Activated CD8-positive, alpha-beta memory T cell treated with anti-CD3 and anti-CD28 coated beads, Interleukin-2, amount 50 U/mL, for 24 hours (primary cell): Measurements from ENCODE around the gene PTPRS.
"Not testable (repeated sequence)": the region's sequence is repeated elsewhere in the genome, so short reads cannot be mapped to it uniquely, and the experiment has no call there.

ENCODE experiments used
- DNase-seq: peaks from one replicate; pipeline ENCODE4 v3.0.0-alpha.2; 2020; ENCODE audit errors: extremely low read depth

The PTPRS gene

DNA sequence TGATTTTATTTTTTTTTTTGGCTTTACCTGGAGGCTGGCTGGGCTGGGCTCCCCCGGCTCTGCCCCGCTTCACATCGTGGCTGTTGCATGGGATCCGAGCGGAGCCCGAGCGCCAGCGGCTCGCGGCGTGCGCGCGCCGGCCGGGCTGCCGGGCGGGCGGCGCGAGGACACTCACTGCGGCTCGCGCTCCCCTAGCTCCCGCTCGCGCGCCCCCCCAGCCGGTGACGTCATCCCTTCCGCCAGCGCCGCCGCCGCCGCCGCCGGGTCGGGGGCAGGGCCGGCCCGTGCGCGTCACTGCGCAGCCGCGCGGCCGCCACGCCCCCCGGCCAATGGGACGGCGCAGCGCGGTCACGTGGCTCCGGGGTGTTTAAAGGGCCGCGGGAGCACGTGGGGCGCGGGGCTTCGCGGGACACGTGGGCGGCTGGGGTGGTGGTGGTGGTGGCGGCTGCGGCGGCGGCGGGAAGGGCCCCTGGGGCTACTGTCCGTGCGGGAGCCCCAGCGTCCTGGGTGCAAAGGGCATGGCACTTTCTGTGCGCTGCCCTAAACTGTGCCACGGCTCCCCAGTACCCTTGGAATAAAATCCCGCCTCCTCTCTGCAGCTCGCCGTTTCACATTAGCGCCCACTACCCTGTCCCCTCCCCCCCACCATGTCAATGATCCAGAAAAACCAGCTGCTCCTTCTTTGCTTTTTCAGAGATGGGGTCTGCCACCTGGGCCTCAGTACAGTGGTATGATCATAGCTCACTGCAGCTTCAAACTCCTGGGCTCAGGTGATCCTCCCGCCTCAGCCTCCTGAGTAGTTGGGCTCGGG is at the start of gene PTPRS:
PTPRS (minus strand) TSS at position 176 of the 811 bp plus-strand sequence. CDS start 54,672 bp downstream, outside the sequence.
- DNase-seq: no peak

DNA sequence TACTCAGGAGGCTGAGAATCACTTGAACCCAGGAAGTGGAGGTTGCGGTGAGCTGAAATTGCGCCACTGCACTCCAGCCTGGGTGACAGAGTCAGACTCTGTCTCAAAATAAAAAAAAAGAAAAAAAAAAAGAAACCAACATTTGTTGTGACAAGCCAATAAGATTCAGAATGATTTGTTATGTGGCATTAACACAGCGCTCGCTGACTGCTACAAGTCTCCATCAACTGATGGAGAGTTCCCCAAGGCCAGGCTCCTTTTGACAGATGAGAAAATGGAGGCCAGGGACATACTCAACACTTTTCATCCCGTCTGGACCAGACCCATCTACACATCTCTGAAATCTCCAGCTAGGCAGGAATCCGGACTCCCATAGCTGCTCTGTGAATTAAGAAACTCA is 48.7 kb upstream of the PTPRS start:
- DNase-seq: no peak

DNA sequence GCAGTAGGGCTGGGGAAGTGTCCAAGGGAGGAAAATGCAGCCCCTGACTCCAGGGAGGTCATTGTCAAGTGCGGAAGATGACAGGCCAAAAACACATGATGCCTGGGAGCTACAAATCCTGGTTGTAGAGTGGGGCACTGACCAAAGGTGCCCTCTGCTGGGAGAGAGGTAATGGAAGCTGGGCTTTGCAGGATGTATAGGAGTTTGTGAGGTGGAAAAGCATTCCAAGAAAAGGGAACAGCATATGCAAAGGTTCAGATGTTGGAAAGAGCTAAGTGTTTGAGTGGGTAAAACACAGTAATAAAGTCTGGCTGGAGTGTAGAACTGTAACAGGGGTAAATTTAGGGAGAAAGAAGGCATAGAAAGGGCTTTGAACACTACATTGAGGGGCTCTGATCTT is 46.9 kb upstream of the PTPRS start:
- no peak for DNase-seq

DNA sequence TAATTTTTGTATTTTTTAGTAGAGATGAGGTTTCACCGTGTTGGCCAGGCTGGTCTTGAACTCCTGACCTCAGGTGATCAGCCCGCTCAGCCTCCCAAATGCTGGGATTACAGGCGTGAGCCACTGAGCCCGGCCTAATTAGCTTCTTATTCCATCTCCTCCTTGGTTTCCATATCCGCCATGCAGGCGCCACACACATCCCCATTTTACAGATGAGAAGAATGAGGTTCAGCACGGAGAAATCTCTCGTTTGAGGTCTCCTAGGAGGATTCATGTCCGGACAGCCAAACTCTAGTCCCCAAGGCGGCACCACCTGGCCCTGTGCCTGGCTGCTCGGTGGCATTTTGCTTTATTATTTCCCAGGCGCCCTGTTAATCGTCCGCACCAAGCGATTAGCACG is 46.2 kb upstream of the PTPRS start:
- no peak for DNase-seq

DNA sequence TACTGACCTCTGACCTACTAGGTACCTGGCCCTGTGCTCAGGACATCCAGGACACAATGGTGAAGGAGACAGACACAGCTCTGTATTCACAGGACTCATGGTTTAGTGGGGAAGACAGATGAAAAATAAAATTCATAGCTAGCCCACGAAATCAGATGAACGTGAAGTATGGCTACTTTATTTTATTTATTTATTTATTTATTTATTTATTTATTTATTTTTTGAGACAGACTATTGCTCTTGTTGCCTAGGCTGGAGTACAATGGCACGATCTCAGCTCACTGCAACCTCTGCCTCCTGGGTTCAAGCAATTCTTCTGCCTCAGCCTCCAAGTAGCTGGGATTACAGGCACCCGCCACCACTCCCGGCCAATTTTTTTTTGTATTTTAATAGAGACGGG is 40.6 kb upstream of the PTPRS start:
- DNase-seq: not testable (repeated sequence)

DNA sequence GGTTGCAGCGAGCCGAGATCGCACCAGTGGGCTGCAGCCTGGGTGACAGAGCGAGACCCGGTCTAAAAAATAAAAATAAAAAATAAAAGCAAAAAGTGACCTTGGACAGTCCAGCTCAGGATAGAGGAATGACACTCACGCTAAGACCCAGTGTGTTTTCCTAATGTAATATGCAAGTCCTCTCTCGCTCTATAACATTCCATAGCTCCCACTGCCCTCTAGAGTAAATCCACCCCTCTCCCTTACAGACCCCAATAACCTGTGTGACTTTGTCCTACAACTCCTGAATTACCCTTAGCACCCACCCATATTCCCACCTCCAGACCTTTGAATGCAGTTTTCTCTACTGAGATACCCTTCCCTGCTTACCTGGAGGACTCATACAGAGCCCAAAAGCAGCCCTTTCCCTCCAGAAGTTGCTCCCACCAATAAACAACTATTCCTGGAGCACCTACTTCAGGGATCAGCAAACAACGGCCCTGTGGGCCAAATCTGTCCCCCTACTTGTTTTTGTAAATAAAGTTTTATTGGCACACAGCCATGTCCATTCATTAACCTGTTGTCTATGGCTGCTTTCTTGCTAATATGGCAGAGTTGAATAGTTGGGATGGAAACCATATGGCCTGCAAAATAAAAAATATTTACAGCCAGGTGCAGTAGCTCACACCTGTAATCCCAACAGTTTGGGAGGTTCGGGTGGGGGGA is 39.8 kb upstream of the PTPRS start:
- DNase-seq: no peak

DNA sequence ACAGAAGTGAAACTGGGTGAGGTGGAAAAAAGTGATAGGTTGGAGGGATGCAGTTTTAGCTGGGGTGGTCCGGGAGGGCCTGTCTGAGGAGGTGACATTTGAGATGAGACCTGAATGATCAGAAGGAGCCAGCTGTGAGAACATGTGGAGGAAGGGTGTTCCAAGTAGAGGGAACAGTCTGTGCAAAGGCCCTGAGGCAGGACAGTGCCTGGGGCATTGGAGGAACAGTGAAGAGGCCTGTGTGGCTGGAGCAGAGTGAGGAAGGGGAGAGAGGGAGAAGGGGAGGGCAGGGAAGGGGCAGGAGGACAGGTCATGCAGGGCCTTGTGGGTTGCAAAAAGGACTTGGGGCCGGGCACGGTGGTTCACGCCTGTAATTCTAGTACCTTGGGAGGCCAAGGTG is 36.3 kb upstream of the PTPRS start:
- no peak for DNase-seq

DNA sequence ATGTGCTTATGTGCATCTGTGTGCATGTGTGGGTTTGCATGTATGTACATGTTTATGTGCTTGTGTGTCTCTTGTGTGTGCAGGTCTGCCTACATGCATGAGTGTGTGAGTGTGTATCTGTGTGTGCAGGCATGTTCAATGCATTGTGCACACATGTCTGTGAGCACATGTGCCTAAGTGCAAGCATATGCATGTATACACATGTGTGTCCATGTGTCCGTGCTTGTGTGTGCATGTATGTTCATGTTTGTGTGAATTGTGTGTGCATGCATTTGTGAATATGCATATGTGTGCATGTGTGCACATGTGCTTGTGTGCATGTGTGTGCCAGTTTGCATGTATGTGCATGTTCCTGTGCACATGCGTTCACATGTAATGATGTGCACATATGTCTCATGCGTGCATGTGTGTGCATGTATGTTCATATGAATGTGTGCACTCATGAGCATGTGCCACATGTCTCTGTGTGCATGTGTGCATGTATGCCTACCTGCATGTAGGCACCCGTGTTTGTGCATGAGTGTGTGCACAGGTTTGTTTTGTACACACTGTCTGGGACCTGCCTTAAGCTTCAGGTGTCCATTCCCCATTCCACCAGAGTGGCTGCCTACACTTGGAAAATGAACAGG is 32.1 kb upstream of the PTPRS start:
- no peak for DNase-seq

DNA sequence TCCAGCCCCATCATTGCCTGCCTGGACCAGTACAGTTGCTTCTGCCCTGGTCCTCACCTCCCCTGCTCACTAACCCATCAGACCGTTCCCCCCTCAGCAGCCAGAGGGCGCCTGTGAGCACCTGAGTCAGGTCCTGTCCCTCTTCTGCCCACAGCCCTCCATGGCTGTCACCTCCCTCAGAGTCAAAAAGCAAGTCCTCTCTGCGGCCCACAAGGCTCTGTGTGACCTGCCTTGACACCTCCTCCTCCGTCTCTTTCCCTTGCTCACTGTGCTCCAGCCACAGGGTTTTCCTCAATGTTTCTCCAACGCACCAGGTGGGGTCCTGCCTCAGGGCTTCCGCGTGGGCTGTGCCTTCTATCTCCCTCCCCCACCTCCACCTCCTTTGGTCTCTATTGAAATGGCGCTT is 29.4 kb upstream of the PTPRS start:
- DNase-seq: no peak

DNA sequence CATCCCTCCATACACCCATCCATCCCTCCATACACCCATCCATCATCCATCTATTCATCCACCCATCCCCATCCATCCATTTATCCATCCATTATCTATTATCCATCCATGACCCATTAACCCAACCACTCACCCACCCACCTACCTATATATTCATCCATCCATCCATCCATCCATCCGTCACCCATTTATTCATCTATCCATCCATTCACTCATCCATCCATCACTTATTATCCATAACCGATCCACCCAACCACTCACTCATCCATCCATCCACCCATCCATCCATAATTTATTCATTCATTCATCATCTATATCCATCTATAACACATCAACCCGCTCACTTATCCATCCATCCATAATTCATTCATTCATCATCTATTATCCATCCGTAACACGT is 28.7 kb upstream of the PTPRS start:
- no peak for DNase-seq

DNA sequence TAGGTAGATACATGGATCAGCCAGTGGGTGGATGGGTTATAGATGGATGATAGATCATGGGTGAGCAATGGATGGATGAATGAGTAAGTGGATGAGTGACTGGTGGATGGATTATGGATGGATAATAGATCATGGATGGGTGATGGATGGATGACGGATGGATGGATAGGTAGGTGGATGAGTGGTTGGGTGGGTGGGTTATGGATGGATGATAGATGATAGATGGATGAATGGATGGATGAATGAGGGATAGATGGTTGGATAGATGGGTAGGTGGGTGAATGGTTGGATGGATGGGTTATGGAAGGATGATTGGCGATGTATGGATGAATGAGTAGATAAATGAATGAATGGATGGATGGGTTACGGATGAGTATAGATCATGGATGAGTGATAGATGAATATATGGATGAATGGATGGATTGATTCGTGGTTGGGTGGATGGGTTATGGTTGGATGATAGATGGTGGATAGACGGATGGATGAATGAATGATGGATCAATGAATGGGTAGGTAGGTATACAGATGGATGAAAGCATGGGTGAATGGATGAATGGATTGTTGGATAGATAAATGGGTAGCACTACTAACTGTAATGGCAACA is 27.0 kb upstream of the PTPRS start:
- DNase-seq: no peak

DNA sequence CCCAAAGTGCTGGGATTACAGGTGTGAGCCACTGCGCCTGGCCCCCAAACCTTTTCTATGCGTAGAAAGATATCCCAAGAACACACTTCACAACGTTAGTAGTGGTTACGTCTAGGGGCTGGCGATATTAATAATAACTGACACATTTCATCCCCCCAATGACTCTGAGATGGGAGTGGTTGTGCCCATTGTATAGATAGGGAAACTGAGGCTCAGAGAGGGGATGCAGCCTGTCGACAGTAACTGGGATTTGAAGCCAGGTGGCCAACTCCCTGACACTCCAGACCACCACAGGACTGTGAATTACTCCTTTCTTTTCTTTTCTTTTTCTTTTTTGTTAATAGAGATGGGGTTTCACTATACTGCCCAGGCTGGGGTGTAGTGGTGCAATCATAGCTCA is 25.3 kb upstream of the PTPRS start:
- DNase-seq: no peak

DNA sequence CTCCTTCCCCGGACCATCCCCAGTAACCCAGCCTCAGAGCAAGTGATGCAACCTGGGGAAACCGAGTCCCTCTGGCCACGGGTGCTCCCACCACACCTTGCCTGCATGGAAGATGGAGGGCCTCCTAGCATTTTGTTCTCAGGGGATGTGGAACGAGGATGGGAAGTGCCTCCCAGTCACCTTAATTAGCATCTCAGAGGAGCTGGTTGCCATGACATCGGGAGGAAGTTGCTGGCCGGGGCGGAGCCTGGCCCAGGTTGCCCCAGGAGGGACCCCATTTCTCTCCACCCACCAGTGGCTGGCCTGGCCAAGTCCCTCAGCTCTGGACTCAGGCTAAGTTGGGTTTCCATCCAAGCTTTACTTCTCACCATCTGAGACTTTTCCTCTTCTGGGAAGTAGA is 24.1 kb upstream of the PTPRS start:
- DNase-seq: no peak

DNA sequence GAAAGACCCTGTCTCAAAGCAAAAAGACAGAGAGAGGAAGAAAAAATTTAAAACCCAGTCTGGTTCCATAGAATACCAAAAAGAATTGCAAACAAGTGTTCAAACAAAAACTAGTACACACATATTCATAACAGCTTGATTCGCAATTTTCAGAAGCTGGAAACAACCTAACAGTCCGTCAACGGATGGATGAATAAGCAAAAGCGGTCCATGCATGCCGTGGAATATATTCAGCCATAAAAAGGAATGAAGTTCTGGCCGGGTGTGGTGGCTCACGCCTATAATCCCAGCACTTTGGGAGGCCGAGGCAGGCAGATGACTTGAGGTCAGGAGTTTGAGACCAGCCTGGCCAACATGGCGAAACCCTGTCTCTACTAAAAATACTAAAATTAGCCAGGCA is 21.2 kb upstream of the PTPRS start:
- not testable (repeated sequence) for DNase-seq

DNA sequence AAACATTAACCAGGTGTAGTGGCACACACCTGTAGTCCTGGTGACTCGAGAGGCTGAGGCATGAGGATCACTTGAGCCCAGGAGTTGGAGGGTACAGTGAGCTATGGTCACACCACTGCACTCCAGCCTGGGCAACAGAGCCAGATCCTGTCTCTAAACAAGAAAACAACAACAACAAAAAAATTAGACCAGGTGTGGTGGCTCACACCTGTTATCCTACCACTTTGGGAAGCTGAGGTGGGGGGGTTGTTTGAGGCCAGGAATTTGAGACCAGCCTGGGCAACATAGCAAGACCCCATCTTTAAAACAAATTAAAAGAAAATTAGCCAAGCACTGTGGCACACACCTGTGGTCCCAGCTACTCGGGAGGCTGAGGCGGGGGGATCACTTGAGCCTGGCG is 20.8 kb upstream of the PTPRS start:
- no peak for DNase-seq

DNA sequence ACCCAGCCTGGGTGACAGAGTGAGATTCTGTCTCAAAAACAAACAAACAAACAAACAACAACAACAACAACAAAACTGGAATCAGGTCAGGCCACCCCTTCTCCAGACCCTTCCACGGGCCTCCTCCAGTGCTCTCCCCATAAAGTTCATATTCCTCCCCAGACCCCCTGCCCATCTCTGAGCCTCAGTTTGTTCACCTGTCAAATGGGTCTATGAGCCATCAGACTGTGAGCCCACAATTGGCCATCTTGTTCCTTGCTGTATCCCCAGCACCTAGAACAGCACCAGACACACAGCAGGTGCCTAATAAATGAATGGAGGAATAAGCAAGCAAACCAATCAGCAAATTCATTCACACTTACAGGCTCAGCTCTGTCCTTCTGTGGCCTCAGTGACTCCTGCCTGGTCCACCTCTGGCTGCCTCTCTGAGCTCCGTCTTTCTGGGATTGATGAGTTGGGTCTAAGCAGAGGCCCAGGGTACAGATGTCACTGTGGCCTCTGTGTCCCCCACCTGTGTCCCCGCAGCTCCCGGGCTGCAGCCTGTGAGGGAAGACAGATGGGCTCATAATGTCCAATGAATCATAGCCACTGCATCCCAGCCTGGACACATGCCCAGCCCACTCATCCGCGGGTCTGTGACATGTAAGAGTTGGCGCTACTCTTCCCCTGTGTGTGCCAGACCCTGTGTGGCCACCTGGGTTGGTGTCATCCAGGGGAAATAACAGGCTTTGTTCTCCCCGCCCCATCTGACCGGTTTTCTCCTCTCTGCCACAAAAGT is 19.6 kb upstream of the PTPRS start:
- DNase-seq: no peak

DNA sequence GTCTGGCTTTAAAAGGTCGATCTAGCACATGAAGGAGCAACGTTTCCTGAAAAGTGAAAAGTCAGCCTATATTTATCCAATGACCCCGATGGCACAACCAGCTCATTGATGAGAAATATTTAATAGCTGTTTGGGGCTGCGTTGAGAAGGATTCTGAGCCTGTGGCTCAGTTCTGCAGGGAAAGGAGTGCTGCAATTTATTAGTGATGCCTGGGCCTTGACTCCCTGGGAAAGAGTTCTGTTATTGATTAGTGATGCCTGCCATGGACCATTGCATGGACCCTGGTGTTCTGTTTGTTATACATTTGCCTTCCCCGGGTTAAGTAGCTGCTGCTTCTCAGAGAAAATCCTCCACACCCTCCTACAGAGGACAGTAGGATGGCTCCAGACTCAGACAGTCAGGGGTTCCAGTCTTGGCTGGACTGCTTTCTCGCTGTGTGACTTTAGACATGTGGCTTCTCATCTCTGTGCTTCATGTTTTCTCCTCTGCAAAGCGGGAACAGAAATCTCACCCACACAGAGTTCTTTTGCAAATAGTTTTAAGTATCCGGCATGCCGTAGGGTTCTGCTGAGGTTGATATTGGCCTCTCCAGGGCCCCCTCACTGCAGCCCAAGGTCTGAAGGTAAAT is 17.7 kb upstream of the PTPRS start:
- DNase-seq: no peak

DNA sequence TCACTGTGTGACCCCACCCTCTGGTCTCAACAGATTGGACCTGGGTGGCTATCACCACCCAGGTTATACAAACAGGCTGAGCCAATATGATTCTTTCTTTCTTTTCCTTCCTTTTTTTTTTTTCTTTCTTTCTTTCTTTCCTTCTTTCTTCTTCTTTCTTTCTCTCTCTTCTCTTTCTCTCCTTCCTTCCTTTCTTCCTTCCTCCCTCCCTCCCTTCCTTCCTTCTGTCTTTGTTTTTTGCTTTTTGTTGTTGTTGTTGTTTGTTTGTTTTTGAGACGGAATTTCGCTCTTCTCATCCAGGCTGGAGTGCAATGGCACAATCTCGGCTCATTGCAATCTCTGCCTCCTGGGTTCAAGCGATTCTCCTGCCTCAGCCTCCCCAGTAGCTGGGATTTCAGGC is 17.0 kb upstream of the PTPRS start:
- no peak for DNase-seq

DNA sequence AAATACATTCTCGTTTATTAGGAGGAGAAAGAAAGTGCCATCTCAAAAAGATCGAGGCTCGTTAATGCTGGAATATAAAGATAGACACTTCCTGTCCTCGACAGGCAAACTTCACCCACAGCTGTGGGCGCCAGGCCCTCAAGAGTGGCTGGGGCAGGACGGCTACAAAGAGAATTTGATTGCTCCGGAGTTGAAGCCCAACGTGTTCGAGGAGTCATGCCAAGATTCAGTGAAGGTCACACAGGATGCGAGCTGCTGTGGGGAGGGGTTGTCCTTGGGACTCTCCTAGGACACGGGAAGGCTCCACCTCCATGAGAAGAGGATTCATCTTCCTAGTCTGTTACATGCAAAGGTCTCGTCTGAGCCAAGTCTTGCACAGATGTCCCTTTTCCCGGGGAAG is 16.3 kb upstream of the PTPRS start:
- DNase-seq: no peak

DNA sequence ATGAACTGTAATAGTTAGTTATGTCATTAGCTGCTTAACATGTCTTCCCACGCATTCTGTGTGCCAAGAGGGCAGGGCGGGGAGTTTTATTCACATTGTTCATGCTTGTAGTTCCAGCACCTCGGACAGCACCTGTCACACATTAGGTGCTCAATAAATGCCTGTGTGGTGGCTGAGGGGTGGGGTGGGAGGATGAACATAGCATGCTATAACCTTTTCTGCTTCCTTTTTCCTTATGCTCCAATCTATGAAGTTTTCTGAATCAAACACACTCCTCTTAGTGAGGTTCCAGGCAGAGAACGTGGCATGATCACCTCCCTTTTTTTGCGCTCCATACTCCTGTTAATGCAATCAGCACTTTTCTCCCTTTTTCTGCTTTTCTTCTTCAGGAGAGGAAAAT is 15.8 kb upstream of the PTPRS start:
- no peak for DNase-seq

DNA sequence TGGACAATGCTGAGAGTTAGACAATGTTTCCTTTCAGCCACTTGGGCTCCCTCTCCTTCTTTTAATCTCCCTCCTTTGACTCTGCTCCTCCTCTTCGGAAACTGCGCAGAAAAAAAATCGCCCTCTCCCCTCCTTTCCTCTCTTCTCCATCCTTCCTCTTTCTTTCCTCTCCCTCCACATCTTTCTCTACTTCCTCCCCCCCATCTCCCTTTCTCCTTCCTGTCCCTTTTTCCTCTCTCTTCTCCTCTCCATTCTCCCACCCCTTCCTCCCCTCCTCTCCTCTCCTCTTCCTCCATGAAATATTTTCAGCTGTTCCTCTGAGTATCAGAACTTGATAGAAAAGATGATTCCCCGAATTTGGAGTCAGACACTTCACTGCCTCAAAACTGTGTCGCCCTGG is 15.1 kb upstream of the PTPRS start:
- DNase-seq: no peak
